ENCODE results near the gene MED28.
A peak's percentile ranks its signal among the peaks of the same experiment; 100 is the strongest.
"Not testable (repeated sequence)": the region's sequence is repeated elsewhere in the genome, so short reads cannot be mapped to it uniquely, and the experiment has no call there.

Gene MED28, protein sequence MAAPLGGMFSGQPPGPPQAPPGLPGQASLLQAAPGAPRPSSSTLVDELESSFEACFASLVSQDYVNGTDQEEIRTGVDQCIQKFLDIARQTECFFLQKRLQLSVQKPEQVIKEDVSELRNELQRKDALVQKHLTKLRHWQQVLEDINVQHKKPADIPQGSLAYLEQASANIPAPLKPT

DNA sequence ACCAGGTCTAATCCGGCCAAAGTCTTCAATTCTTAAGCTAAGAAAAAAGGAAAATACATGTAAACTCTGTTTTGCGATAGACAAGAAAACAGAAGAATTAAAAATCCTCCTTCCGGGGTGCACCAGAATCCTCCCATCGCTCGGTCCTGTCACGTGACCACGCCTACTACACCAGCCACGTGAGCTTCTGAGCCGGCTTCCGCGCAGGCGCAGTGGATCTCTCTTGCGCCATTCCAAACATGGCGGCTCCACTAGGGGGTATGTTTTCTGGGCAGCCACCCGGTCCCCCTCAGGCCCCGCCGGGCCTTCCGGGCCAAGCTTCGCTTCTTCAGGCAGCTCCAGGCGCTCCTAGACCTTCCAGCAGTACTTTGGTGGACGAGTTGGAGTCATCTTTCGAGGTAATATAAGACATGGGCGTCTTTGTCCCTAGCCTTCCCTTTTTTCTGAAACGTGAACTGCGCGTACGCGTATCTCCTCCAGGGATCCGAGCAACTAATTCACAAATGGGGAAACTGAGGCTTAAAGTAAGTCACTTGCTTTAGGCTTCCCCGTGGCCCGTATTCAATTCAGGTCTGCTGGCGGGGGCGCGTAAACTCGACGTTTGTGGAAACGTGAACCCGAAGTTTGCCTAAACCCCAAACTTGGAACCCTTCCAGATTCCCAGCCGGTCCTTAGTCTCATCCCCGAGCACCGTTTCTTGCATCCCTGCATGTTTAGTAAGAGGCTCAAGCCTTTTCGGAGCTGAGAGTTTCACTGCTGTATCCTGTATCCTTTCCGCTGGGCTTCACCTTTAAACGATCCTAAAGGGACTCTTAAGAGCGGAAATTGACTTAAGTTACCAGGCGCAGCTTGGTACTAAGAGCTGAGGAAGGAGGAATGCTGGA lies at the start of gene MED28:
Gene MED28 (plus strand): TSS at position 226 of the 884 bp plus-strand sequence. CDS start 14 bp downstream, at position 240.
- TF ChIP-seq, protein P1, sequence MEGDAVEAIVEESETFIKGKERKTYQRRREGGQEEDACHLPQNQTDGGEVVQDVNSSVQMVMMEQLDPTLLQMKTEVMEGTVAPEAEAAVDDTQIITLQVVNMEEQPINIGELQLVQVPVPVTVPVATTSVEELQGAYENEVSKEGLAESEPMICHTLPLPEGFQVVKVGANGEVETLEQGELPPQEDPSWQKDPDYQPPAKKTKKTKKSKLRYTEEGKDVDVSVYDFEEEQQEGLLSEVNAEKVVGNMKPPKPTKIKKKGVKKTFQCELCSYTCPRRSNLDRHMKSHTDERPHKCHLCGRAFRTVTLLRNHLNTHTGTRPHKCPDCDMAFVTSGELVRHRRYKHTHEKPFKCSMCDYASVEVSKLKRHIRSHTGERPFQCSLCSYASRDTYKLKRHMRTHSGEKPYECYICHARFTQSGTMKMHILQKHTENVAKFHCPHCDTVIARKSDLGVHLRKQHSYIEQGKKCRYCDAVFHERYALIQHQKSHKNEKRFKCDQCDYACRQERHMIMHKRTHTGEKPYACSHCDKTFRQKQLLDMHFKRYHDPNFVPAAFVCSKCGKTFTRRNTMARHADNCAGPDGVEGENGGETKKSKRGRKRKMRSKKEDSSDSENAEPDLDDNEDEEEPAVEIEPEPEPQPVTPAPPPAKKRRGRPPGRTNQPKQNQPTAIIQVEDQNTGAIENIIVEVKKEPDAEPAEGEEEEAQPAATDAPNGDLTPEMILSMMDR (IDR thresholded peaks at IDR 0.05; ENCODE audit: low read depth, low read length, missing control alignments) = peak; percentile 17
- peak; percentile 84 for DNase-seq (ENCODE audit: low read depth)
- peak within 1 kb of the TSS; percentile 65 for H3K4me3 ChIP-seq (ENCODE audit: low read depth, low read length)

DNA sequence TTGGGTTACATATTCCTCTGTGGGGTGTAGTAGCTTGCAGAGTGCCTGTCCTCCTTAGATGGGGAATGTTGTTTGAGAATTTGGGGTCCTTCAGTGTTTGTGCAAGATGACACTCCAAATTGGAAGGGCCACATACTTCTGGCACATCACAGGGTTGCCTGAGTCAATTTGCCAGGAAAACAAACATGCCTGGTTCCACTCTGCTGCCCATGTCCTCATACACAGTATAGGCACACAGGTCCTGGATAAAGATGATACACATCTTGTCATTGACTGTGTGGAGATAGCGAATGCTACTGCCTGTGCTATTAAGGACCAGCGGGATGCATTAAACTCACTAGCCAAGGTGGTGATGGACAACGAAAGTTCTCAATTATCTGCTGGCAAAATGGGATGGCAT lies 48.6 kb upstream of the MED28 start:
- TF ChIP-seq, protein P1 (IDR thresholded peaks at IDR 0.05; ENCODE audit: low read depth, low read length, missing control alignments) = no peak
- H3K4me3 ChIP-seq (ENCODE audit: low read depth, low read length) = no peak overlapping the region
- no peak for DNase-seq (ENCODE audit: low read depth)

DNA sequence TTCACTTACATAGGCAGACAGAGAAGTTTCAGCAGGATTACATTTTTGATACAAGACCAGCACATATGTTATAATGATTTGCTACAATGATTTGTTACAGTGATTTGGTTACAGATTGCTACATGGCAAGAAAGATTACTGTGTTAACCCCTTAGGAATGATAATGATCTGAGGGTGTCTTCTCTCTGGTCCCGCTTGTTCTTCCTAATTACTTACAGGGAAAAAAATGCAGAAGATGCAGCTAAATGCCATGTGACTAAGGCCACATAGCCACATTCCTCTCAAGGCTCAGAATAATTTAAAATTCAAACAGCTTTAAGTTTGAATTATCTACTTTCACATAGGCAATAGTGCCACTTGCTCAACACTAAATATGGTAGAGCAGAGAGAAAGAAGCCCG lies 47.2 kb upstream of the MED28 start:
- no peak for DNase-seq (ENCODE audit: low read depth)
- TF ChIP-seq, protein P1 (IDR thresholded peaks at IDR 0.05; ENCODE audit: low read depth, low read length, missing control alignments) = no peak
- no peak overlapping the region for H3K4me3 ChIP-seq (ENCODE audit: low read depth, low read length)

DNA sequence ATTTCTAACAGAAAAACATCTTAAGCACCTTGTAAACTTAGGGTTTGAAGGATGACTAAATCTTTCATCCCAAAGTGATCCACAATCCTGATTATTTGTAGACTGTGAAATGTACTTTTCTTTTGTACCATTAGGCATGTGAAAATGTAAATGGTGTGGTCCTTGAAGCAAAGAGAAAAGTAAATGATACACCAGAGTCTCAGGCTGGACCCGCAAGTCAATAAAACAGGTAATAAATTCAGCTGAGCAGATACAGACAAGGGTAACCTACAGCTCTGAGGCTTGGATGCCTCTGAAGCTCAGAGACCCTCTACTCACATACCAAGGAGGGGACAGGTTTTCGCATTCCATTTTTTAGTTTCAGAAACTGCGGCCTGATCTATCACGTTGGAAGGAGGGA lies 40.2 kb upstream of the MED28 start:
- no peak for DNase-seq (ENCODE audit: low read depth)
- TF ChIP-seq, protein P1 (IDR thresholded peaks at IDR 0.05; ENCODE audit: low read depth, low read length, missing control alignments) = no peak
- no peak overlapping the region for H3K4me3 ChIP-seq (ENCODE audit: low read depth, low read length)

DNA sequence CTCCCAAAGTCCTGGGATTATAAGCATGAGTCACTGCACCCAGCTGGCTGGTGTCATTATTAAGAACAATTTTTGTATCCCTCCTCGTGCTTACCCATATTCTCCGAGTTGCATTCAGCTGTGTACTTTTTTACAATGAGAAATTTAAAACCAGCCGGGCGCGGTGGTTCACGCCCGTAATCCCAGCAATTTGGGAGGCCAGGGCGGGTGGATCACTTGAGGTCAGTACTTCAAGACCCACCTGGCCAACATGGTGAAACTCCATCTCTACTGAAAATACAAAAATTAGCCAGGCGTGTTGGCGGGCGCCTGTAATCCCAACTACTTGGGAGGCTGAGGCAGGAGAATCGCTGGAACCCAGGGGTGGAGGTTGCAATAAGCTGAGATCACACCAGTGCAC lies 39.3 kb upstream of the MED28 start:
- not testable (repeated sequence) for H3K4me3 ChIP-seq (ENCODE audit: low read depth, low read length); DNase-seq (ENCODE audit: low read depth)

DNA sequence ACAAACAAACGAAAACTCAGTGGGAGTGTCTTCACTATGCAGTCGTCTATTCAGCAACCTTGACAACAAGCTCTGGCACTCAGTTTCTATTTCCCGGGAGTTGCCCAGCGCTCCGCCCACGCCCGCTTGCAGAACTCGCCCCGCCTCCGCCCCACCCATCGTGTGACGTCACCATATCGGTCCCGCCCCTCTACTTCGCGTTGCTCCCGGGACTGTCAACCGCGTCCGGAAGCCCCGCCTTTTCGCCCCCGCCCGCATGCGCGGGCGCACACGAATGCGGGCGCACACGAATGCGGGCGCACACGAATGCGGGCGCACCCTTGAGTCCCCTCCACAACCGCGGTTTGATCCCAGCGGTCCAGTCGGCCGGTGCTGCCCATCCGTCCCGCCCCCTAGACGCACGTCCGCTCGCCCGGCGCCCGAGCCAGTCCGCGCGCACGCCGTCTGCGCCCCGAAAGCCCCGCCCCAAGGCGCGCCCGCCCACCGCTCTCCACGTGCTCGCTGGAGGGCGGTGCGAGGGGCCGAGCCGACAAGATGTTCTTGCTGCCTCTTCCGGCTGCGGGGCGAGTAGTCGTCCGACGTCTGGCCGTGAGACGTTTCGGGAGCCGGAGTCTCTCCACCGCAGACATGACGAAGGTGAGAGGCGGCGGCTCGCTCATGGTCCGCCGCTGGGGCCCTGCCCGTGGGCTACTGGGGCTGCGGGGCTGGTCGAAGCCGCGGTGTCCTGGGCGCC lies 37.3 kb upstream of the MED28 start, which contains the start of gene LAP3:
Gene LAP3 (plus strand): TSS at position 267 of the 733 bp plus-strand sequence. CDS start 268 bp downstream, at position 535.
- TF ChIP-seq, protein P1 (IDR thresholded peaks at IDR 0.05; ENCODE audit: low read depth, low read length, missing control alignments) = no peak
- DNase-seq (ENCODE audit: low read depth) = peak; percentile 96
- peak within 1 kb of the TSS; percentile 85 for H3K4me3 ChIP-seq (ENCODE audit: low read depth, low read length)

All from GM12864 (cell line).